NK-92 treated with Interleukin-12 subunit alpha and Interleukin-12 subunit beta, amount 100 ng/mL, for 24 hours (cell line): ENCODE data around the gene BAAT.
"Not testable (repeated sequence)": the region's sequence is repeated elsewhere in the genome, so short reads cannot be mapped to it uniquely, and the experiment has no call there.

Experiments used
- DNase-seq: peaks from one replicate; lab custom pipeline; 2025; lab: John Stamatoyannopoulos, UW

The BAAT gene

GRCh38 chr9:101384873-101385536, at the start of gene BAAT:
BAAT (minus strand) TSS chr9:101385006; CDS start chr9:101371404, 13,602 bp downstream.
- not testable (repeated sequence) for DNase-seq

DNA sequence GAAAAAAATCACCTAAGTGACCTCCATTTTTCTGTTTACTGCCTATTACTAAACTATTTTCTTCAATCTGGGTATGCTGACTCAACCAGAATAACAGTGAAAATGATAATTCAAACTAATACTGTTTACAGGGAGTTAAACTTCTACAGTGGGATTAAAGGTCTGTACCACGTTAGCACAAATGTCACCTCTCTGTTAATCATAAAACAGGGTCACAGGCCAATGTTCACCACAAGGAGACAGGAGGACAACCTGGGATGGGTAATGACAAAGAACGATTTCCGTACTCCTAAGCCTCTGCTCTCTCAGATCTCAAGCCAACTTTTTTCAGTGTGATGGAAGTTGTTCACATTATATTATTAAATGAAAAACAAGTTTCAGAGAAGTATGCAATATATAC, 48.4 kb upstream of the BAAT start:
- no peak for DNase-seq

GRCh38 chr9:101432740-101433139, 47.9 kb upstream of the BAAT start:
- DNase-seq: no peak

DNA sequence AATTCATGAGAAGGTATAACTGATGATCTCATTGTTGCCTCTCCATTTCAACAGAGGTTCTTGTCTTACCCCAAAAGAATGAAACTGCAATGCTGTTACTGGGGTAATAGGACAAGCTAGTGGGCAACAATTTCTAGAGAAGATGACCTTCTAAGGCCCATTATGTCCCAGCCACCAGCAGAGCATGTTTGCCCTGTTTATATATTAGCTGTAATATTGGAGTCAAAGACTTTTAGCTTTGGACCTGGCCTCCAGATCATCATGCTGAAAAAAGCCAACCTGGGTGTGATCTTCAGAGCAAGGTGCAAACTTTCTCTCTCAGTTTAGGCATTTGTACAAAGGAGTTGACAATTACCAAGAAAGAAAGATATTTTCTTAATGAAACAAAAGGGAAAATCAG, 47.4 kb upstream of the BAAT start:
- no peak for DNase-seq

- DNase-seq: no peak
These were observed 44.9 kb upstream of the BAAT start for GRCh38 chr9:101429736-101430135.

GRCh38 chr9:101428909-101429308, 44.1 kb upstream of the BAAT start:
- DNase-seq: no peak

DNA sequence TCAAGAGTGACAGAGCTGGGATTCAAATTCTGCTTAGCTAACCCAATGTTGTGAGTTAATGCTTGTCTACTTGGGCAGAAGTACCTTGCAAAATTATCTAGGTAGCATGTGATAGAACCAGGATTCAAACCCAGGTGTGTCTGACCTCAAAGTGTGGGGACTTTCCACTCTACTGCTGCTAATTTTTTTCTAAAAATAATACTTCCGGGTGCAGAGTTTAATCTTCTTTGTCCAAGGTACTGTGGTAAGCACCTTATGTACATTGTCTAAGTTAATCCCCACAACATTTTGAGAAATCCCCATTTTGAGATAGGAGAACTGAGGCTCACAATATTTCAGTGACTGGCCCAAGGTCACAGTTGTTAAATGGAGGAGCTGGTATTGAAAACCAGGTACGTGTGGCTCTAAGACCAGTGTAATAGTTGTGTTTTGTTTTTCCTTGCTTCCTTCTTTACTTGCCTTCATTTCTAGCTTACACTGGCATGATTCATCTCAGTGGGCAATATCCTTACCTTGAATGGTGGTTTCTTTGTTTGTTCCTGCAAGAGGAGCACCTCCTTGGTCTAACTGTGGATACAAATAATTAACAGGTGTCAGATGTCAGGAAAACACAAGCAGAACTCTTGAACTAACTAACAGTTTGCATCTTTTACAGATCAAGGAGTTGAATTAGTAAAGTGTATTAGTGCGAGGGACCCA, 43.3 kb upstream of the BAAT start:
- no peak for DNase-seq

DNA sequence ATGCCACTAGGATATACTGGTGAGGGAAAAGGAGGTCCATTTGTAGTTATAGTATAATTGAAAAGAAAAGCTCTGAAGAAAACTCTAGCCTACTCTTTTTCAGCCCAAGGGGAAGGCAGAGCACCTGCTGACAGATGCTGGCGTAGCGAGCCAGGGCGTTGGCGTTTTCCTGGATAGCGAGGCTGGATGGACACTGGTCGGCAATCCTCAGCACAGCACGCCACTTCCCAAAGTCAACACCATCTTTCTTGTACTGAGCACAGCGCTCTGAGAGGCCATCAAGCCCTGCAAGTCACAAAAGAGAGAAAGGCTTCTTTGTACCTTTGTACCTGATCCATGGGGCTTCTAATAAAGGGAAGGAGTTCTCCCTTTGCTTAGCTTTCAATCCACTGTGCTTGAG, 42.6 kb upstream of the BAAT start:
- no peak for DNase-seq

- DNase-seq: no peak
These were observed 36.9 kb upstream of the BAAT start for GRCh38 chr9:101421653-101422065.

- DNase-seq: no peak
These were observed 35.1 kb upstream of the BAAT start for GRCh38 chr9:101419863-101420262.

- no peak for DNase-seq
These were observed 34.0 kb upstream of the BAAT start for GRCh38 chr9:101418518-101419430.

GRCh38 chr9:101417977-101418376, 33.2 kb upstream of the BAAT start:
- DNase-seq: no peak

DNA sequence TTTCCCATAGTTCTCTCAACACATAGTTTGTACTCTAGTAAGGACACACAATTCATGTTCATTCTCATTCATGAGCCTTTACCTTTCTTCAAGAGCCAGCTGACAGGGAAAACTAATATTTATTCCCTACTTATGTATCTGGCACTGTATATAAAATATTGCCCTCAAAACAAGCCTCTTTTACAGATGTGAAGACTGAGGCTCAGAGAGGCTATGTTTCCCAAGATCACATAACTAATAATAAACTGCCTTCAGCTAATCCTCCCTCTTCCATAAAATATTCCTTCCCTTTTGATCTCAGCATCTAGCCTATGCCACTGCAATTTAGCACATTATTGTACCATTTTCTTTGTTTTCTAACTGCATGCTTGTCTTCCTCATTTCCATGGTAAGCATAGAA, 32.6 kb upstream of the BAAT start:
- DNase-seq: no peak

- DNase-seq: no peak
These were observed 30.8 kb upstream of the BAAT start for GRCh38 chr9:101415578-101415977.

DNA sequence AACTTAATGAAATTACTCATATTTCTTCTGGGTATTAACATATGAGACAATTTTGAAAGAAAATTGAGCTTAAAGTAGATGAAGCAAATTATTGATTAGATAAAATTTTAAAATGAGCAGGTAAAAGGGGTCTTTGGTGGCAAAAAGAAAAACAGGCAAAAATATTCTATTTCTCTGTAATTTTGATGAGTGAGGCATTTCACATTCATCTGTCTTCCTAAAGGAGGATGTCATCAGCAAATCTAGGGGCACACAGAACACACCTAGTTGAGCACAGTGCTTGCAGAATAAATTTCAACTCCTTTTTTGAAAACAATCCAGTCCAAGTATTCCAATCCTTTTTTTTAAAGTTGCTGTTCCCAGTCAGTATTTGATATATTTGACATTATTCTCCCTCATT, 30.0 kb upstream of the BAAT start:
- DNase-seq: no peak

- no peak for DNase-seq
These were observed 24.3 kb upstream of the BAAT start for GRCh38 chr9:101409079-101409477.

- DNase-seq: no peak
These were observed 23.7 kb upstream of the BAAT start for GRCh38 chr9:101408374-101409078.

- DNase-seq: no peak
These were observed 18.9 kb upstream of the BAAT start for GRCh38 chr9:101403516-101404285.

GRCh38 chr9:101400120-101400519, 15.3 kb upstream of the BAAT start:
- no peak for DNase-seq

- DNase-seq: no peak
These were observed 14.8 kb upstream of the BAAT start for GRCh38 chr9:101399643-101399970.

DNA sequence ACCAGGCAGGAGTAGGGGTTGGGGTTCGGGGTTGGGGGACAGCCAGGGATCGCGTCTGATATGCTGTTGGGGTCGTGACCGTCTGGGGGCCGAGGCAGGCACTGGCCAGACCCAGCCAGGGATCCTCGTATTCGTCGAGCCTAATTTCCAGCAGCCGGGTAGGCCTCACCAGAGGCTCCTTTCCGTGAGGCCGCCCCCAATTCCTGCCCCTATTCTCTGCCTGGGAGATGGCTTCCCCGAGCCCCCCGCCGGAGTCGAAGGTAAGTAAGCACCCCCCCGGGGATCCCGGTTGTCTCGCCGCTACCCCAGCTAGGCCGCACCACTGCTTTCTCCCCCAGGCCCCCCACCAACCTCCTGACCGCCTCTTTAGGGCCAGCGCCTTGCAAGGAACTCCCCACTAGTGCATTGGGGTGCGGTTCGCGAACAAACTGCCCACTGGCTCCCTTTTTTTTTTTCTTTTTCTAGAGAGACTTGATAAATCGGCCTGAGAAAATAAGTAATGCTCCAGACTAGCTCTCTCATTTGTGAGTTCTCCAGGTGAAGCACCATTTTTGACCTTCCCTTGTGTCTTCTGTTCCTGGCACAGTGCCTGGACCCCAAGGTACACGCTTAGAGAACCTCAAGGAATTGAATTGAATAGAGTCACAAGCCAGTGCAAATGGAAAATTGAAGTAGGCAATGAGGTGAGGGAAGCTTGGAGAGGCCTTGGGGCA, 14.3 kb upstream of the BAAT start:
- no peak for DNase-seq
